HepG2 (cell line): ENCODE data around the gene TCF25. TPM values are rescaled to one million over a fixed set of nuclear protein-coding genes. Genes with fewer than 3 reads are reported as not detected.

Experiments used
- ATAC-seq: fragments of 200-7000 bp; cut with Tn5 transposase; 3 replicates; pipeline ENCODE4 v1.9.1; 2020; ENCODE audit warnings: mild to moderate bottlenecking, moderate library complexity
- BruUV-seq: library from RNA; stranded (reverse); fragments of 400-500 nt; replicated peaks from 2 replicates; lab custom pipeline; 2021; lab: Mats Ljungman, UMichigan
- CTCF ChIA-PET: fragments of 300-600 bp; formaldehyde crosslinking; extraction: SDS; loops from one replicate; lab custom pipeline; 2021; ENCODE audit warnings: low total read pairs, inconsistent platforms, low intra/inter-chr PET ratio; lab: Yijun Ruan, JAX
- POLR2A ChIA-PET: fragments of 350-600 bp; sonication (Branson Sonifier 250); formaldehyde crosslinking; loops from one replicate; lab custom pipeline; 2020; ENCODE audit warnings: antibody characterized with exemption, inconsistent platforms; lab: Yijun Ruan, JAX
- DNase-seq: peaks from one replicate; pipeline ENCODE4 v3.0.0-alpha.2; 2015; ENCODE audit warnings: low spot score
- FAIRE-seq: peaks from 3 replicates; lab custom pipeline; 2011; peaks lifted over from hg19 to GRCh38; lab: Jason Lieb, UNC
- H2AFZ ChIP-seq: one replicate; pipeline ENCODE4 v1.6.1; 2011; ENCODE audit warnings: low read length, inconsistent platforms
- H3K27ac ChIP-seq: fragments of 300-600 bp; 3 replicates; pipeline ENCODE4 v1.8.0; 2011; ENCODE audit warnings: mixed run types, mild to moderate bottlenecking, mixed read lengths, low read length, inconsistent platforms; ENCODE audit not compliant: insufficient read depth; ENCODE audit errors: extremely low read length
- H3K27me3 ChIP-seq, 2 experiments: fragments of 200-600 bp in 1 of 2; 2 replicates in 1 of 2; 3 replicates in 1 of 2; pipeline versions ENCODE4 v1.6.0 to v1.8.0; 2011; ENCODE audit warnings: low read length in 2 of 2, mild to moderate bottlenecking in 2 of 2, moderate library complexity in 2 of 2, inconsistent platforms in 1 of 2; ENCODE audit not compliant: insufficient read depth in 2 of 2, control insufficient read depth in 1 of 2
- H3K36me3 ChIP-seq, 2 experiments: fragments of 200-600 bp in 1 of 2; replicated peaks in 1 of 2; 2 replicates in 1 of 2; 3 replicates in 1 of 2; pipeline versions ENCODE4 v1.5.1 to v1.8.0; 2011; ENCODE audit warnings: low read length in 2 of 2, inconsistent platforms in 1 of 2; ENCODE audit not compliant: insufficient read depth in 2 of 2, control insufficient read depth in 1 of 2
- H3K4me1 ChIP-seq: 2 replicates; pipeline ENCODE4 v1.5.1; 2012; ENCODE audit warnings: low read length, inconsistent platforms; ENCODE audit not compliant: insufficient read depth
- H3K4me2 ChIP-seq: 2 replicates; pipeline ENCODE4 v1.6.0; 2011; ENCODE audit warnings: low read depth, low read length, inconsistent platforms
- H3K4me3 ChIP-seq, 3 experiments: fragments of 200-600 bp in 1 of 3; sonication (generic), shearing (Covaris generic) in 1 of 3; replicated peaks in 1 of 3; 2 replicates each; pipeline ENCODE4 v1.5.1; 2011 to 2016; ENCODE audit warnings: low read length in 3 of 3, inconsistent platforms in 2 of 3, low read depth in 2 of 3, mild to moderate bottlenecking in 2 of 3, control low read depth in 1 of 3, mixed read lengths in 1 of 3; ENCODE audit not compliant: insufficient read depth in 1 of 3
- H3K79me2 ChIP-seq: one replicate; pipeline ENCODE4 v1.6.1; 2011; ENCODE audit warnings: low read length, inconsistent platforms; ENCODE audit not compliant: insufficient read depth
- H3K9ac ChIP-seq: 2 replicates; pipeline ENCODE4 v1.6.0; 2011; ENCODE audit warnings: mild to moderate bottlenecking, low read depth, low read length, inconsistent platforms; ENCODE audit not compliant: insufficient read depth
- H3K9me3 ChIP-seq: 2 replicates; pipeline ENCODE4 v1.5.1; 2012; ENCODE audit warnings: mild to moderate bottlenecking, low read length
- H4K20me1 ChIP-seq: 2 replicates; pipeline ENCODE4 v1.6.0; 2011; ENCODE audit warnings: inconsistent platforms, mild to moderate bottlenecking, low read length, moderate library complexity; ENCODE audit not compliant: insufficient read depth
- AGO2 ChIP-seq: fragments of 200-400 bp; formaldehyde crosslinking; optimal IDR thresholded peaks from 2 replicates; pipeline ENCODE3; 2017; ENCODE audit warnings: mild to moderate bottlenecking, low read depth, low read length, moderate library complexity
- ARNT ChIP-seq: fragments of 450-650 bp; IDR thresholded peaks from 2 replicates; pipeline ENCODE4 v1.6.1; 2017
- BCLAF1 ChIP-seq: fragments of 450-650 bp; IDR thresholded peaks from 2 replicates; pipeline ENCODE4 v1.6.1; 2017; ENCODE audit warnings: mild to moderate bottlenecking
- MXI1 ChIP-seq: IDR thresholded peaks from 3 replicates; pipeline ENCODE4 v1.6.1; 2012; ENCODE audit warnings: low read depth, low read length, inconsistent platforms, borderline replicate concordance
- PAF1 ChIP-seq: IDR thresholded peaks from 2 replicates; pipeline ENCODE4 v1.6.1; 2016; ENCODE audit warnings: missing genetic modification reagents, missing compliant biosample characterization
- TFDP1 ChIP-seq: IDR thresholded peaks from 2 replicates; pipeline ENCODE4 v1.6.1; 2016; ENCODE audit warnings: missing compliant biosample characterization, missing genetic modification reagents, borderline replicate concordance
- ZNF138 ChIP-seq: sonication (generic); formaldehyde crosslinking; IDR thresholded peaks from 2 replicates; pipeline ENCODE4 v1.5.0; 2020; ENCODE audit warnings: mild to moderate bottlenecking, low read depth, missing genetic modification reagents
- ZNF263 ChIP-seq: sonication (generic); formaldehyde crosslinking; IDR thresholded peaks from 2 replicates; pipeline ENCODE4 v1.4.0; 2020; ENCODE audit warnings: missing genetic modification reagents
- WGBS: methylation state at CpG from one replicate; pipeline ENCODE4 v1.1.6; 2017; ENCODE audit warnings: low lambda C conversion rate; 5-methylcytosine and 5-hydroxymethylcytosine counted together
- in situ Hi-C: cut with HindIII; loops from 2 replicates; pipeline ENCODE4 v1.10.0; 2017; ENCODE audit warnings: low pct_unique_long_range_greater_than_20kb; ENCODE audit not compliant: extremely low pct_ligation_motif_present
- intact Hi-C: fragments of 100-400 bp; cut with micrococcal nuclease; formaldehyde crosslinking; loops from one replicate; pipeline ENCODE4 v1.10.0; 2022; ENCODE audit not compliant: unreplicated experiment
- polyA plus RNA-seq, 8 experiments: library from polyadenylated mRNA; depleted of rRNA in 3 of 8; stranded (reverse) in 7 of 8; unstranded in 1 of 8; fragments of >200 nt; fragmentation: Illumina TruSeq in 4 of 8; extraction: Trizol in 4 of 8; gene quantifications; 2 replicates each; pipeline versions ENCODE4 v1.2.1 to v1.2.3, GENCODE V29; 2011 to 2016; ENCODE audit warnings: low read depth in 4 of 8, missing spikeins in 1 of 8, mixed read lengths in 1 of 8; ENCODE audit not compliant: insufficient read depth in 1 of 8
- total RNA-seq, 5 experiments: library from RNA; depleted of rRNA; stranded (reverse); fragments of >200 nt; fragmentation: Illumina TruSeq; extraction: Trizol; gene quantifications; 2 replicates each; pipeline ENCODE4 v1.2.3, GENCODE V29; 2016; ENCODE audit warnings: low read depth in 1 of 5

TCF25 gene
- total and polyA plus RNA-seq, 2 of the 13 experiments (the other 11 are each of a cell fraction or from before 2014, with no cell fraction given), result 138 to 206 TPM

- FAIRE-seq (no peak), ATAC-seq (no peak), DNase-seq (no peak)
- BruUV-seq, result no TSS peak
- TF ChIP-seq MXI1, result no peak
- no peak for TF ChIP-seq ZNF138 (CRISPR knock-in tag)
- 0 out of 2 replicates have a peak, but pooled peaks have one; percentile 55 for TF ChIP-seq PAF1 (CRISPR knock-in tag)
- TF ChIP-seq TFDP1 (CRISPR knock-in tag), result 0 out of 2 replicates have a peak, but pooled peaks have one; percentile 2
- no peak for TF ChIP-seq ARNT
- TF ChIP-seq ZNF263, result peak; percentile 17; the same call in 1 of the 2 replicates
- no peak for TF ChIP-seq BCLAF1
- TF ChIP-seq AGO2, result peak; percentile 81
- Histone ChIP-seq H3K79me2 (no peaks in the 10 kb centered on the region), H4K20me1 (no peaks in the 10 kb centered on the region; the same call in 1 of the 2 replicates), H2AFZ (no peak overlapping the region), H3K4me2 (no peak overlapping the region), H3K4me3 (no peak overlapping the region), H3K36me3 (peaks cover 2 to 12% of the 10 kb centered on the region in 2 experiments; a peak in 4 of 5 replicates), H3K27ac (no peak overlapping the region), H3K27me3 (no peaks in the 10 kb centered on the region), H3K4me1 (peaks cover 43% of the 10 kb centered on the region), H3K9me3 (no peaks in the 10 kb centered on the region), H3K9ac (no peak overlapping the region)
- ChIA-PET CTCF (no interaction called here), POLR2A (interaction anchor here (8.1 kb wide), 1 partner anchor 10 kb away, joined by 78 read pairs; the partner anchor contains the start of gene TUBB3)
- in situ Hi-C loops (no loop called here), intact Hi-C loops (no loop called here)
- WGBS, result 89% methylated on average over 14 of the region's 14 CpGs
Measured at GRCh38 chr16:89912627-89913026, 39.2 kb downstream of the TCF25 start.
